RCC 7860 (cell line): ENCODE measurements around the gene WASHC4.
"Not testable (repeated sequence)": the region's sequence is repeated elsewhere in the genome, so short reads cannot be mapped to it uniquely, and the experiment has no call there.

Source experiments
- DNase-seq: peaks from one replicate; pipeline ENCODE4 v3.0.0-alpha.2; 2015; ENCODE audit warnings: low spot score
- FAIRE-seq: peaks from 2 replicates; lab custom pipeline; 2012; peaks lifted over from hg19 to GRCh38; lab: Jason Lieb, UNC

Gene WASHC4

DNA sequence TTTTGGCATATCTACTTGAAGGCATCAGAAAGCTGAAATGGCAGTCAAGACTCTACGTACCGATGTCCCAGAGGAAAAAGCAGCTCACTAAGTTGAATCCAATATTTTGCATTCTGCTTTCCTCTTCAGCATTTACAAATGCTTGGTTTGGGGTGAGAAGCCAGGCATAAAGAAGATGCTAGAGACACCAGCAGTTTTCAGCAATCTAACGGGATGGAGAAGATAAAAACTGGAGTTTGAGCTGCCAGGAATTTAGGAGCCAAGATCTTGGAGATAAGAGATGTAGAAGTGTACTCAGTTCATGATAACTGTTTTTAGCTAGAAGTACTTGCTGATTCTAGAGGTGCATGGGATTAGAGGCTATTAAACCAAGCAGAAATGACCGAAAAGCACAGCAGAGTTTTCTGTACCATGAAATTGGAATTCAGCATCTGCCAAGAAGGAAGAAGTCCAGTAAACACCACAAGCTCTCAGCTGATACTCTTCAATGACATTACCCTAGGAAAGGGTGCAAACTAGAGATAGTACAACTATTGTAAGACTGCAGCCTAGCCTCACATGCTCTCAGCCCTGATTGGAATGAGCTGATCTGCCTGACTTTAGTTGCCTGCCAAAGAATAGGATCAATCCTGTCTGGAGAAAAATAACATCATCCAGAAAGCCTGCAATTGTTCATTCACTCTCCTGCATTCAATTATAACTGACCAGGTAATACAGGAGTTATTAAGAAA is 15.9 kb upstream of the WASHC4 start:
- no peak for DNase-seq
- no peak for FAIRE-seq

DNA sequence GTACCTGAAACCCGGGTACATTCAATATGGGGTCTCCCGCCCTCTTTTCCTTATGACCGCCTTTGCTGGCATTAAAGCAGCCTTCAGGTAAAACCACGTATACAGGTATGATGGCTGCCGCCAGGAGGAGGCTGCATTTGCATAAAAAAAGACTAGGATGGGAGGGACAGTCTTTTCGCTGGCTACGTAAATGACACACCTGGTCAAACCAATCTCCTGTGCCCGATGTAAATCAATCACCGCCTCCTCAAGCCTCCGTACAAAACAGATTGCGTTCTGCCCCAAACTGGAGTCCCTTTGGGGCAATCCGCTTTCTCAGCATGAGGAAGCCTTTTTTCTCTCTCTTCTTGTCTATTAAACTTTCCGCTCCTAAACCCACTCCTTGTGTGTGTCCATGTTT is 15.2 kb upstream of the WASHC4 start:
- DNase-seq (no peak), FAIRE-seq (no peak)

DNA sequence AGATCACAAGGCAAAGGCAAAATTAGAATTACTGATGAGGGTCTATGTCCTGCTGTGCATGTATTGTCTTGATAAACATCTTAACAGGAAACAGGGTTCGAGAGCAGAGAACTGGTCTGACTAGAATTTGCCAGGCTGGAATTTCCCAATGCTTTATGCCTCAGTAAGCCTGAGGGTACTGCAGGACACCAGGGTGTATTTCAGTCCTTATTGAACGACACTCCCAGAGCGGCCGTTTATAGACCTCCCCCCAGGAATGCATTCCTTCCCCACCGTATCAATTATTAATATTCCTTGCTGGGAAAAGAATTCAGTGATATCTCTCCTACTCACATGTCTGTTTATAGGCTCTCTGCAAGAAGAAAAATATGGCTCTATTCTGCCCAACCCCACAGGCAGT is 12.2 kb upstream of the WASHC4 start:
- not testable (repeated sequence) for FAIRE-seq, DNase-seq

GRCh38 chr12:105099356-105099755 is 8.2 kb upstream of the WASHC4 start:
- DNase-seq (no peak), FAIRE-seq (no peak)

GRCh38 chr12:105100207-105100985 is 7.1 kb upstream of the WASHC4 start:
- no peak for FAIRE-seq
- no peak for DNase-seq

GRCh38 chr12:105100998-105101397 is 6.5 kb upstream of the WASHC4 start:
- FAIRE-seq, result no peak
- DNase-seq, result no peak

DNA sequence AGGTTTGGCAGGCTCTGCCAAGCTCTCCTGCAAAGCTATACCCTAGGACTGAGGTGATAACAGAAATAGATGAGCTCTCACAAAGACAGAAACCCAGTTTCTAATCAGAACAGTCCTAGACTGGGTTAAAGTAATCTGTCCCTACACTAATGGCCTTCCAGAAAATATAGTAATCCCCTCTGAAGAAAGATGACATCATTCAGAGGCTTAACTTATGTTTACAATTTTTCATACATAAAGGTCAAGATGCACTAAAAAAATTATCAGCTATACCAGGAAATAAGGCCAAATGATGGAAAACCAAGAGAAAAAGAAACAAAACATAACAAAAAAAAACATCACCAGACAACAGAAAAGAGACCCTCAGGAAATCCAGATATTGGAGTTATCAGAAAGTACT is 4.9 kb upstream of the WASHC4 start:
- DNase-seq (no peak), FAIRE-seq (no peak)

GRCh38 chr12:105104762-105105161 is 2.8 kb upstream of the WASHC4 start:
- no peak for DNase-seq
- FAIRE-seq, result no peak

- no peak for FAIRE-seq
- no peak for DNase-seq
These were observed 910 bp upstream of the WASHC4 start for GRCh38 chr12:105106621-105107020.

DNA sequence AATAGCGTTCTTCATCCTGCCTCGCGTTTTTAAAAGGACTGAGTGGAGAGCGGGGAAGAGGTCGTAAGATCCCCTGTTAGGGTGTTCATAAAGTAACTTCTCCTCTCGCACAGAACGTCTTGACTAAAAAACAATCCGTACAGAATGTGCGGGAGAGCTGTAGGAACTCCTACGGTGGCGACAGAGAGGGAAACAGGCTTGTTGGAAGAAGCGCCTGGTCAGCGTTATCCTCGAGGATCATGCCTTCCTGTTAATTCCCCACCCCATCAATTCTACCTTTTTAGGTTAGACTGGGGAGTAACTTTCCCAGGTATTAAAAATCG is 399 bp upstream of the WASHC4 start:
- no peak for DNase-seq
- no peak for FAIRE-seq

DNA sequence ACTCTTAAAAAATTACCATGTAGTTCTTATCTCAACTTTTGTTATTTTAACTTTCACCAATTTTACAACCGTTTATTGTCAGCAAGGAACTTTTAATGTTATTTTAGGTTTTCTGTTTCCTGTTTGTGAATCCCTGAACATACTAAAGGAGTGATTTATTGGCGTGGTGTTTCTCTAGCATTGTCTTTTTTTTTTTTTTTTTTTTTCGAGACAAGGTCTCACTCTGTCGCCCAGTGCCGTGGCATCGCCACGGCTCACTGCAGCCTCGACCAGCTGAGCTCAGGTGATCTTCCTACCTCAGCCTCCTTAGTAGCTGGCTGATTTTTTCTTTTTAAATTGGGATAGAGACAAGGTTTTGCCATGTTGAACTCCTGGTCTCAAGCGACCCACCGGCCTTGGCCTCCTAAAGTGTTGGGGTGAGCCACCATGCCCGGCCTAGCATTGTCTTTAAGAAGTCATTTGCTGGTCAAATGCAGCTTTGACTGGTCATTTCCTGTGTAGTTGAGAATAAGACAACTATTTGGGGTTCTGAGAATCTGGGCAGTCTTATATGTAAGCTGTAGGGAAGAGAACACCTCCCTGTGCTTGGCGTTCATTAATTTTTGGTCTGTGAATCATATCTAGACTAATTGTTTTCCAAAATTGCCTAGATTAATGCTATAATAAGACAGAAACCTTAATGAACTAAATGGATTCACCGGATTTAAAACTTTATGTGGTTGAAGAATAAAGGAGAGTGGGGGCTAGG is 2.1 kb downstream of the WASHC4 start:
- DNase-seq, result peak; percentile 29
- no peak for FAIRE-seq

DNA sequence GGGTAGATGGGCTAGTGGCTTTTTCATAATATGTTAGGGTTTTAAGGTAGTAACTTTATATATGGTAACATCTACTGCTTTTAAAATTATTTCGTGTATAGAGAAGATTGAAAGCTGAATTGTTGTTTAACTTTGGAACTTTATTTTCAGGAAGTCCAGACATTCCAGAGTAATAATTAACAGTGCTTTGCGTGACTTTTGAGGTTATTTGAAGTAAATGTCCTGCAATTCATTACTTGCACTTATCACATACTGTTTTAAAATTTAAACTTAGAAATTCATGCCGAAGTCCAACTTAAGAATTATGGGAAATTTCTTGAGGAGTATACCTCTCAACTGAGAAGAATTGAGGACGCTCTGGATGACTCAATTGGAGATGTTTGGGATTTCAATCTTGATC is 3.3 kb downstream of the WASHC4 start:
- FAIRE-seq (peak; percentile 88), DNase-seq (no peak)

DNA sequence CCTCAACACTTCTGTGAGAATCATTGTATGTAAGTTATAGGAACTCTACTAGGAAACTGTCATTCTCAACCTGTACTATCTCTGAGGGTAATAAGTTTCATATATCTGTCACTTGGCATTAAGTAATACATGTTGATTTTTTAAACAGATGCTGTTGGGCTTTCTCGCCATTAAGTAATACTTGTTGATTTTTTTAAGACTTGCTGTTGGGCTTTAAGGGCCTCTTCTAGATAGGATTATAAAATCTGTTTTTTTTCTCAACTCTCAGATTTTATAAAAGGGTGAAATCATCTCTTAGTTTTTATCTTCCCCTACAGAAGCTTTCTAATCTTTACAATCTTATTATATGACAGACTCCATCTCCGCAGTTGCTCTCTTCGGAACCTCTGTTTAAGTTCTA is 5.6 kb downstream of the WASHC4 start:
- no peak for FAIRE-seq

GRCh38 chr12:105116969-105117368 is 9.4 kb downstream of the WASHC4 start:
- FAIRE-seq (no peak), DNase-seq (no peak)

More for the DNA sequence above, 5.6 kb downstream of the WASHC4 start:
- DNase-seq, result no peak

- no peak for FAIRE-seq
- no peak for DNase-seq
These were observed 13.0 kb downstream of the WASHC4 start for GRCh38 chr12:105120551-105120950.

- FAIRE-seq (no peak), DNase-seq (no peak)
These were observed 30.7 kb downstream of the WASHC4 start for GRCh38 chr12:105138248-105138647.

DNA sequence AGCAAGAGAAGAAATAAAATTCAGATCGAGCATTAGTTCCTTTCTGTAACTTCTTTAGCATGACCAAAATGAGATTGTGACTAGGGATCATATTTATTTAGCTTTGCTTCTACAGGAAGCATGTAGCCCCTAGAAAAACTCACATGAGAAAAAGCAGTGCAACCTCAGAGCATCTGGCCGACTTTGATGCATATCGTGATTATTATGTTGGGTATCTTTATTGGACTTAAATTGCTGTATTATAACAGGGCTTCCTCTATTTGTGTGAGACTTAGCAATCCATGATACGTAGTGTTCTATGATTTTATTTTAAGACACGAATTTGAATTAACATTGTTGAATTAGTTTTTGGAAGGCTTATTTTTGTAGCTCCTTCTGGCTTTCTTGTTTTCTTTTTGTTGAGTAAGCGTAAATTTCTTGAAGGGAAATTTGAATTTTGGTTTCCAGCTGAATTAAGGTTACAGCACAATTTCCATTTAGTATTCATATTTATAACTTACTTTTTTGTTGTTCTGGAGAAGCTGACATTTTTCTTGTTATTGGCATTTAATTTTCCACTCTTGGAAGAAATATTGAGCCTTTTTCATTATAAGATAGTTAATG is 33.9 kb downstream of the WASHC4 start:
- DNase-seq, result no peak
- FAIRE-seq, result no peak

DNA sequence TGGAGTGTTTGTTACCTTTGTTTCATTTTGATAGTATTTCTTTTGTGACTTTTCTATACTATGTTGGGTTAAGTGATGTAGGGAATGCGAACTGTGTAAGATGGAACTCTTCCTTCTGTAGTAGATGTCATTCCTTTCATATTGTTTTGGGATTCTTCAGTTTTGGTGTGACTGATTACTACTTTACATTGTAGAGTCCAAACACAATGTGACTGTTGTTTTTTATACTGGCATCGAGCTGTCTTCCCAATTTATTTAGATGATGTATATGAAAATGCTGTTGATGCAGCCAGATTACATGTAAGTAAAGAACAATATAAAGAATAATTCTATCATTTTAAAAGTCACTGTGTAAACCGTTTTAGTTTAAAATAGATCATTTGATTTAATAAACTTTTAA is 34.7 kb downstream of the WASHC4 start:
- FAIRE-seq, result no peak
- DNase-seq, result no peak

DNA sequence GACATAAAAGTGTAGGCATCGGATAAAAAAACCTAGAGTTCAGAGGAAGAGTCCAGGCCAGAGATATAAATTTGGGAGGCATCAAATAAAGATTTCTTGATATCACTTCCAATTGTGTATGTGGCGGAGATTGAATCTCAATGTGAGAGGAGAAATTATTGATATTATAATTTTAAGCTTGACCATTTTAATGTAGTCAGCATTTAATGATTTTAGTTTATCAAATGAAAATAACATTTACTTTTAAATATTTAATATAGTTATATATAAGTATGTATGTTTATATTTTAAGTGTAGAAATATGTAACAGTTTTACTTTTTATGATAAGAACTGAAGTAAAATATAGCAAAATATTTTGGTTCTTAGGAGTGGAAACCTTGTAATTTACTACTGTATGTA is 48.7 kb downstream of the WASHC4 start:
- DNase-seq (no peak), FAIRE-seq (peak; percentile 50)

GRCh38 chr12:105157606-105158005 is 50.1 kb downstream of the WASHC4 start:
- FAIRE-seq, result no peak
- DNase-seq, result no peak

GRCh38 chr12:105158876-105159275 is 51.3 kb downstream of the WASHC4 start:
- FAIRE-seq, result no peak

More at GRCh38 chr12:105158876-105159275, 51.3 kb downstream of the WASHC4 start:
- no peak for DNase-seq
